Sigmoid colon (tissue), 4 donors: ENCODE measurements around the gene TOM1L2.

Experiments
- CTCF ChIP-seq, 4 experiments: fragments of 450-650 bp in 3 of 4; fragments of 200-600 bp in 1 of 4; IDR thresholded peaks; one replicate each; pipeline ENCODE4 v1.5.1; 2016 to 2019; ENCODE audit warnings: antibody characterized with exemption in 4 of 4, mild to moderate bottlenecking in 3 of 4, moderate library complexity in 2 of 4
- EP300 ChIP-seq, 4 donors: sonication (generic); formaldehyde crosslinking; IDR thresholded peaks; one replicate each; pipeline ENCODE4 v1.6.1; 2017; ENCODE audit warnings: antibody characterized with exemption in 4 of 4
- POLR2A ChIP-seq, 2 donors: fragments of 450-650 bp; IDR thresholded peaks; one replicate each; pipeline ENCODE4 v1.6.1; 2016; ENCODE audit warnings: antibody characterized with exemption in 2 of 2, mild to moderate bottlenecking in 2 of 2, moderate library complexity in 2 of 2

DNA sequence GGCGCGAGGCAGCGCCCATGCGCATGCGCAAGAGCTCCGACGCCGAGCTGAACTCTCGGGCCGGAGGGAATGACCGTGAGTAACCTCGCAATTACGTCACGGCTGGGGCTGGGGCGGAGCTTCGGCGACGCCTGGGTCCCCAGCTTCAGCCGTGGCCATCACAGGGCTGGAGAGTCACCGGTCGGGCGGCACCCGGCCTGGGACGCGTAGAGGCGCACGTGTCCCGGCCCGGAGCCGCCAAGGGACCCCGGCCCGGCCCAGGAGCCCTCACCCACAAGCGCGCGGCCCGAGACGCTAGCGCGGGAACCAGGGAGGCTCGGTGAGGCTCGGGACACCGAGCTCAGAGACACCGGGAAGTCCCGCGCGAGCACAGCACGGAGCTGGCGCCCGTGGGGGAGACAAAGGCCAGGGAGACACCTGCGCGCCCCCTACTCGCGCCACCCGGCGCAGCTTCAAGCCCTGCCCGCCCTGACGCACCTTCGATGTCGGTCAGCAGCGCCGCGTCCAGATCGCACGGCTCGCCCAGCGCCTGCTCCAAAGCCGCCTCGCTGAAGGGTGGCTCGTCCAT is 135.9 kb downstream of the TOM1L2 start:
- TF ChIP-seq POLR2A (IDR thresholded peaks at IDR 0.05) (peak; percentile 94 to 99), CTCF (IDR thresholded peaks at IDR 0.05) (no peak), EP300 (IDR thresholded peaks at IDR 0.05) (peak in 2 of 4 donors; percentile 33 to 88)
